ENCODE data around the gene SCUBE1. TPM values are rescaled to one million over a fixed set of nuclear protein-coding genes. Genes with fewer than 3 reads are reported as not detected.

The SCUBE1 gene
- total RNA-seq, 1 donor from 2014 or later: not detected

DNA sequence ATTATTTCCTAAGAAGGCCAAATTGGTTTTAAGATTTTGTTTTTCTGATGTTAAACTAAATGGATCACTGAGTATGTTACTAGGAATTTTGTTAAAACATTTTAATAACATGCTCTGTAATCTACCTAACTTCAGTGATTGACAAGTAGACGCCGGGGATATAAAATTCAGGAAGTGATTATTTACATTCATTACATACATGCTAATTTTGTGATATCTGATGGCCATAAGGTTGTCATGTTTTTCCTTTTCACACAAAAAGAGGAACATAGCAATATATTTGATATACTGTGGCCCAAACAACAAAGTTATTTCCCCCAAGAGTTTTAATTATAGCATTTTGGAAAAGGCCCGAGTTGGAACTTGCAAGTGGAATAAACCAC lies 12.1 kb downstream of the SCUBE1 start:
- H3K4me1 Mint-ChIP-seq (ENCODE audit: low read depth): peaks cover 6% of the 10 kb centered on the region
- no peak for DNase-seq (ENCODE audit: low spot score)
- H3K36me3 Mint-ChIP-seq (ENCODE audit: low read depth): no peaks in the 10 kb centered on the region
- intact Hi-C loops (cut with micrococcal nuclease): no loop called here
- no peak overlapping the region for H3K4me3 Mint-ChIP-seq
- H3K9me3 Mint-ChIP-seq: no peaks in the 10 kb centered on the region
- H3K27ac Mint-ChIP-seq: no peak overlapping the region
- no peaks in the 10 kb centered on the region for H3K27me3 Mint-ChIP-seq (ENCODE audit: insufficient read depth)

- H3K9me3 Mint-ChIP-seq: no peaks in the 10 kb centered on the region
- H3K27ac Mint-ChIP-seq: no peak overlapping the region
- no peaks in the 10 kb centered on the region for H3K36me3 Mint-ChIP-seq (ENCODE audit: low read depth)
- intact Hi-C loops (cut with micrococcal nuclease): no loop called here
- peaks cover 6% of the 10 kb centered on the region for H3K4me1 Mint-ChIP-seq (ENCODE audit: low read depth)
- H3K4me3 Mint-ChIP-seq: no peak overlapping the region
- H3K27me3 Mint-ChIP-seq (ENCODE audit: insufficient read depth): peaks cover 4% of the 10 kb centered on the region
- DNase-seq (ENCODE audit: low spot score): no peak
Observed at GRCh38 chr22:43330178-43331068, 12.7 kb downstream of the SCUBE1 start.

DNA sequence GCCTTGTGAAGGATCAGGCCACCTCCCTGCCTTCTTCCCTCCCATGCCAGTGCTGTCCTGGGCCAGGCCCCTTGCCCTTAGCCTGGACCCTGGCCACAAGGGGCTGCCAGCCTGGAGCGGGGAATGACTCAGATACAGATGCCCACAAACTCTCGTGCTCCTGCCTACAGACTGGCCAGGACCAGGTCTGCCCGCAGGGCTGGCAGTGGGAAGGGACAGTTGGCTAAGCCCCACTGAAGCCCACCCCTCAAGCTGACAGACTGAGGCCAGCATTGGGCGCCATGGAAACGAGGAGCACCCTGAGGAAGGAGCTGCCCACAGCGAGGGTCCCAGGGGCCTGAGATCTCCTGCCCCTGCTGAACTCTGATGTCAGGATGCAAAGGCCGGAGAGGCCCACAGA lies 14.1 kb downstream of the SCUBE1 start:
- Mint-ChIP-seq H3K4me1 (ENCODE audit: low read depth) (peaks cover 6% of the 10 kb centered on the region), H3K27ac (no peak overlapping the region), H3K4me3 (no peak overlapping the region), H3K36me3 (ENCODE audit: low read depth) (no peaks in the 10 kb centered on the region), H3K9me3 (no peaks in the 10 kb centered on the region), H3K27me3 (ENCODE audit: insufficient read depth) (peaks cover 5% of the 10 kb centered on the region)
- intact Hi-C loops (cut with micrococcal nuclease): no loop called here
- DNase-seq (ENCODE audit: low spot score): no peak

- Mint-ChIP-seq H3K4me1 (ENCODE audit: low read depth) (peaks cover 6% of the 10 kb centered on the region), H3K9me3 (no peaks in the 10 kb centered on the region), H3K36me3 (ENCODE audit: low read depth) (no peaks in the 10 kb centered on the region), H3K27me3 (ENCODE audit: insufficient read depth) (peaks cover 5% of the 10 kb centered on the region), H3K4me3 (no peak overlapping the region), H3K27ac (no peak overlapping the region)
- DNase-seq (ENCODE audit: low spot score): no peak
- intact Hi-C loops (cut with micrococcal nuclease): no loop called here
Observed at GRCh38 chr22:43327157-43327438, 16.1 kb downstream of the SCUBE1 start.

DNA sequence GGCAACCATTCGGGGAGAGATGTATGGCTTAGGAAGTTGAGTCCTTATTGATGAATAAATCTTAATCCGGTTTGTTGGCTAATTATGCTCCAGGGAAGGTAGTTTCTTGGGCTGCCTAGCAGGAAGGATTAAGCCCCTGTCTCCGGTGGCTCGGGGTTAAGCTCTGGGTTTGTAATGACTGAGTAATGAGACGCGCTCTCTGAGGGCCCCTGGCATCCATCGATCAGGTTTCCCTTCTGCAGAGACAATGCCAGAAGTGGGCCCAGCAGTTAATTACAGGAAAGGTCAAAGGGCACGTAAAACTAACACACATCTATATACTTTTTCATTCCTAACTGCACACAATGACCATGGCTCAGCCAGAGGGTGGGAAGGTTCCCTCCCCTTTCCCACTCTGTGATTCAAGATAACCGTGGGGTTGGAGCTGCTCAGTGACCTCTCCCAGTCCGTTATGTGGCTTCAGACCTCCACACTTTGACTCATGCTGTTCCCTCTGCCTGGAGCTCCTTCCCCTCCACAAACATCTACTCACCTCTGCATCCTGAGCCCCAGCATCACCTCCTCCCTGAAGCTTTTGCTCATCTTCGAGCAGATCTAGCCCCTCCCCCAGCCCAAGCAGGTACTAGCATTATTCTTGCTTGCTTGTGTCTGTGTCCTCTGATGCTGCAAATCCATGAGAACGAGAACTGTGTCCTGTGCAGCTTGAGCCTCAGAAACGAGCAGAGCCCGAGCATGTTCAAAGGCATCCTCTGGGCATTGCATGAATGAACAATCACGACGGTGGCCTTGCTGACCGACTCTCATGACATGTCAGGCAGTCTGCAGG lies 16.6 kb downstream of the SCUBE1 start:
- intact Hi-C loops (cut with micrococcal nuclease): no loop called here
- no peak overlapping the region for H3K4me3 Mint-ChIP-seq
- no peaks in the 10 kb centered on the region for H3K36me3 Mint-ChIP-seq (ENCODE audit: low read depth)
- peaks cover 6% of the 10 kb centered on the region for H3K4me1 Mint-ChIP-seq (ENCODE audit: low read depth)
- H3K9me3 Mint-ChIP-seq: no peaks in the 10 kb centered on the region
- no peak overlapping the region for H3K27ac Mint-ChIP-seq
- no peak for DNase-seq (ENCODE audit: low spot score)
- H3K27me3 Mint-ChIP-seq (ENCODE audit: insufficient read depth): peaks cover 5% of the 10 kb centered on the region

- H3K36me3 Mint-ChIP-seq (ENCODE audit: low read depth): no peaks in the 10 kb centered on the region
- no peak overlapping the region for H3K27ac Mint-ChIP-seq
- no peak overlapping the region for H3K4me3 Mint-ChIP-seq
- no peaks in the 10 kb centered on the region for H3K9me3 Mint-ChIP-seq
- intact Hi-C loops (cut with micrococcal nuclease): no loop called here
- peaks cover 3% of the 10 kb centered on the region for H3K4me1 Mint-ChIP-seq (ENCODE audit: low read depth)
- no peak for DNase-seq (ENCODE audit: low spot score)
- H3K27me3 Mint-ChIP-seq (ENCODE audit: insufficient read depth): peaks cover 5% of the 10 kb centered on the region
Observed at GRCh38 chr22:43325176-43325575, 18.0 kb downstream of the SCUBE1 start.

GRCh38 chr22:43320943-43321900 lies 21.9 kb downstream of the SCUBE1 start:
- intact Hi-C loops (cut with micrococcal nuclease): no loop called here
- H3K9me3 Mint-ChIP-seq: no peaks in the 10 kb centered on the region
- no peaks in the 10 kb centered on the region for H3K4me1 Mint-ChIP-seq (ENCODE audit: low read depth)
- no peak overlapping the region for H3K4me3 Mint-ChIP-seq
- no peak for DNase-seq (ENCODE audit: low spot score)
- H3K27ac Mint-ChIP-seq: no peak overlapping the region
- no peaks in the 10 kb centered on the region for H3K36me3 Mint-ChIP-seq (ENCODE audit: low read depth)
- peaks cover 5% of the 10 kb centered on the region for H3K27me3 Mint-ChIP-seq (ENCODE audit: insufficient read depth)

DNA sequence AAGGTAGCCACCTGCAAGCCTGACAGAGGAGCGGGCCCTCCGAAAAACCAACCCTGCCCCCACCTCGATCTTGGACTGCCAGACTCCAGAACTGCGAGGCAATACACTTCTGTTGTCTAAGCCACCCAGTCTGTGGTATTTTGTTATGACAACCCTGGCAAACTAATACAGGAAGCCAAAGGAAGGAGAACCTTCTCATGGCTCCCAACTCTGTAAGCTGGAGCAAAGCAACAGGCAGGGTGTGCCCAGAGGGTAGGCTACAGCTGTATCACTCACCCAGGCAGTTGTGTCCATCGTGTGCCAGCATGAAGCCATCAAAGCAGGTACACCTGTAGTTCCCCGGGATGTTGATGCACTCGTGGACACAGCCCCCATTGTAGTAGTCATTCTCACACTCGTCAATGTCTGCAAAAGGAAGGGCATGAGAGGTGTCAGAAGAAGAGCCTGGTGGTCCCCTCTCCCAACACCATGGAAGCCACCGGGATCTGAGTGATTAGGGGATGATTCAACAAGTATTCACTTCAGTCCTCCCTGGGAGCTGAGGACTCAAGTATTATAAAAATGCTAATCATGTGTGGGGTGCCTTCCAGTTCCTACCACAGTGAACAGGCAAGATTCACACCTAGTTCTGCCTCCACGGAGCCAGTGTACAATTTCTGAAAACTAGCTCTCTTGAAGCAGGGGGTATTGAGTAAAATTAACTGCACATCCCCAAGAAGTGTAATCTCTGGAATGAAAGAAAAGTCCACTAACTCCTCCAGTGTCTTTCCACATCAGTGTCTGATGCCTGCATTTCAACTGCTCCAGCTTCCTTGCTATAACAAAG lies 23.3 kb downstream of the SCUBE1 start:
- intact Hi-C loops (cut with micrococcal nuclease): no loop called here
- H3K4me3 Mint-ChIP-seq: no peak overlapping the region
- H3K4me1 Mint-ChIP-seq (ENCODE audit: low read depth): no peaks in the 10 kb centered on the region
- no peak overlapping the region for H3K27ac Mint-ChIP-seq
- H3K27me3 Mint-ChIP-seq (ENCODE audit: insufficient read depth): no peaks in the 10 kb centered on the region
- DNase-seq (ENCODE audit: low spot score): no peak
- H3K36me3 Mint-ChIP-seq (ENCODE audit: low read depth): no peaks in the 10 kb centered on the region
- no peaks in the 10 kb centered on the region for H3K9me3 Mint-ChIP-seq

DNA sequence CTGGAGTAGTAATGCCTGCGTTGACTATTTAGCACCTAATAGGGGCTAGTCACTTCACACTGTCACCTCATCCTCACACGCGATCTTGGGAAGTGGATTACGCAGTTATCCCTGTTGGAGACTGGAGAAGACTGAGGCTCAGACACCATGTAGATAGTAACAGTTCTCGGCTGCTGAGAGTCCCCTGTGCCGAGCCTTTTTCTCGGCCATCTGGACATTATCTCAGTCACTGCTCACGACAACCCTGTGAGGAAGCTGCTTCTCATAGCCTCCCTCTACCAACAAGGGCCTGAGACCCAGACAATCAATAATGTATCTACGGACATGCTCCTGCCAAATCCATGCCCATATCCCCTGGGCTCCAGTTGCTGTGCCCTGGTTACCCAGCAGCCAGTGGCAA lies 25.9 kb downstream of the SCUBE1 start:
- no peak for DNase-seq (ENCODE audit: low spot score)
- intact Hi-C loops (cut with micrococcal nuclease): no loop called here
- H3K27me3 Mint-ChIP-seq (ENCODE audit: insufficient read depth): peaks cover 1% of the 10 kb centered on the region
- H3K27ac Mint-ChIP-seq: no peak overlapping the region
- no peaks in the 10 kb centered on the region for H3K36me3 Mint-ChIP-seq (ENCODE audit: low read depth)
- no peaks in the 10 kb centered on the region for H3K4me1 Mint-ChIP-seq (ENCODE audit: low read depth)
- H3K9me3 Mint-ChIP-seq: no peaks in the 10 kb centered on the region
- H3K4me3 Mint-ChIP-seq: no peak overlapping the region

DNA sequence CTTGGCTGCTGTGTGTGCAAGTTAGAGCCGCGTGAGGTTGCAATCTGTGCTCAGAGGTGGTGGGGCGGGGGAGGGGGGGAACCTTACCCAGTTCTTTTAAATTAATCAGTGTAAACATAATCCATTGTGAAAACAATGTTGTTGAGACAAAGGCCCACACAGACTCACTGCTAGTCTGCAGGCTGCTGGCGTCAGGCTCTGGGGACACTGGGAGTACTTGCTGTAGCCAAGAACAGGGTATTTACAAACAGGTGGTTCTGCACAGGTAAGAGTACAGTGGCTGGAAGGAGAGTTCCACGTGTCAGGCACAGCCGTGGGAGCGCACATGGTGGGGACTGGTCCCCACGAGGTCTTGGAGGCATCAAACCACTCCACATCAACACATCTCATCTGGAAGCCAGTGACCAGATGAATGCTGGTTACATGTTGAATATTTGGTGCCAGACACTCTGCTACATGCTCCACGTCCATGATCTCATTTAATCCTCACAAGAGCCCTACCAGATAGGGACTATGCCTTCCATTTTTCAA lies 27.4 kb downstream of the SCUBE1 start:
- no peak for DNase-seq (ENCODE audit: low spot score)
- intact Hi-C loops (cut with micrococcal nuclease): no loop called here
- Mint-ChIP-seq H3K27ac (no peak overlapping the region), H3K36me3 (ENCODE audit: low read depth) (no peaks in the 10 kb centered on the region), H3K27me3 (ENCODE audit: insufficient read depth) (peaks cover 7% of the 10 kb centered on the region), H3K4me3 (no peak overlapping the region), H3K9me3 (no peaks in the 10 kb centered on the region), H3K4me1 (ENCODE audit: low read depth) (no peaks in the 10 kb centered on the region)

- intact Hi-C loops (cut with micrococcal nuclease): no loop called here
- H3K4me1 Mint-ChIP-seq (ENCODE audit: low read depth): no peaks in the 10 kb centered on the region
- peaks cover 7% of the 10 kb centered on the region for H3K27me3 Mint-ChIP-seq (ENCODE audit: insufficient read depth)
- no peaks in the 10 kb centered on the region for H3K9me3 Mint-ChIP-seq
- H3K4me3 Mint-ChIP-seq: no peak overlapping the region
- H3K36me3 Mint-ChIP-seq (ENCODE audit: low read depth): no peaks in the 10 kb centered on the region
- no peak for DNase-seq (ENCODE audit: low spot score)
- H3K27ac Mint-ChIP-seq: no peak overlapping the region
Observed at GRCh38 chr22:43314611-43315010, 28.6 kb downstream of the SCUBE1 start.

GRCh38 chr22:43313890-43314474 lies 29.2 kb downstream of the SCUBE1 start:
- Mint-ChIP-seq H3K4me1 (ENCODE audit: low read depth) (no peaks in the 10 kb centered on the region), H3K9me3 (no peaks in the 10 kb centered on the region), H3K36me3 (ENCODE audit: low read depth) (no peaks in the 10 kb centered on the region), H3K27me3 (ENCODE audit: insufficient read depth) (peaks cover 9% of the 10 kb centered on the region), H3K27ac (no peak overlapping the region), H3K4me3 (no peak overlapping the region)
- no peak for DNase-seq (ENCODE audit: low spot score)
- intact Hi-C loops (cut with micrococcal nuclease): no loop called here
